Transverse colon (tissue), 4 donors: Measurements from ENCODE around the gene USP46. TPM values are rescaled to one million over a fixed set of nuclear protein-coding genes. Genes with fewer than 3 reads are reported as not detected.

Experiments used
- DNase-seq: peaks from one replicate; pipeline ENCODE4 v3.0.0-alpha.2; 2019
- H3K27ac ChIP-seq, 4 donors: fragments of 200-600 bp; sonication (generic); 2 replicates each; pipeline ENCODE4 v1.5.1; 2016 to 2018; ENCODE audit warnings: inconsistent platforms in 4 of 4
- H3K27me3 ChIP-seq: fragments of 200-600 bp; sonication (generic); 2 replicates; pipeline ENCODE4 v1.5.1; 2017; ENCODE audit warnings: inconsistent platforms
- H3K36me3 ChIP-seq, 4 donors: fragments of 200-600 bp; sonication (generic); 2 replicates each; pipeline ENCODE4 v1.5.1; 2017 to 2019; ENCODE audit warnings: inconsistent platforms in 4 of 4
- H3K4me1 ChIP-seq, 4 donors: fragments of 200-600 bp; sonication (generic); 2 replicates each; pipeline ENCODE4 v1.5.1; 2017 to 2020; ENCODE audit warnings: inconsistent platforms in 4 of 4
- H3K4me3 ChIP-seq, 4 donors: fragments of 200-600 bp; sonication (generic); 1 replicate in 1 of 4; 2 replicates in 3 of 4; pipeline versions ENCODE4 v1.5.1 to v1.6.1; 2017 to 2019; ENCODE audit warnings: inconsistent platforms in 4 of 4
- H3K9me3 ChIP-seq, 2 donors: fragments of 200-600 bp; sonication (generic); 2 replicates each; pipeline ENCODE4 v1.5.1; 2017 to 2019; ENCODE audit warnings: inconsistent platforms in 2 of 2
- EP300 ChIP-seq: sonication (generic); formaldehyde crosslinking; IDR thresholded peaks from one replicate; pipeline ENCODE4 v1.6.1; 2017; ENCODE audit warnings: antibody characterized with exemption, low read depth
- POLR2A ChIP-seq: fragments of 450-650 bp; IDR thresholded peaks from one replicate; pipeline ENCODE4 v1.6.1; 2016; ENCODE audit warnings: antibody characterized with exemption, mild to moderate bottlenecking, moderate library complexity
- POLR2AphosphoS5 ChIP-seq, 3 donors: sonication (generic); formaldehyde crosslinking; IDR thresholded peaks; one replicate each; pipeline ENCODE4 v1.6.1; 2016; ENCODE audit warnings: antibody characterized with exemption in 3 of 3
- WGBS, 2 donors: methylation state at CpG; one replicate each; pipeline ENCODE4 v1.1.5; 2018; ENCODE audit warnings: low coverage in 1 of 2; 5-methylcytosine and 5-hydroxymethylcytosine counted together
- in situ Hi-C, 4 donors: fragments of 200-750 bp; cut with MboI; loops; one replicate each; pipeline versions ENCODE4 v1.15.0 to v1.15.1; 2017; ENCODE audit warnings: low sequenced_read_pairs in 3 of 4, low pct_ligation_motif_present in 1 of 4, low pct_unique_long_range_greater_than_20kb in 1 of 4
- intact Hi-C: fragments of 100-400 bp; cut with DNase I; formaldehyde crosslinking; loops from one replicate; pipeline ENCODE4 v1.15.1; 2023; ENCODE audit warnings: low total_unique reads
- total RNA-seq, 4 donors: library from RNA; depleted of rRNA; stranded (reverse); fragments of >200 nt; gene quantifications; one replicate each; pipeline ENCODE4 v1.1.0, GENCODE V29; 2016
- TF ChIP-seq, protein P1 (sequence below), 5 experiments: fragments of 200-600 bp in 3 of 5; fragments of 450-650 bp in 2 of 5; sonication (generic) in 3 of 5; IDR thresholded peaks; 1 replicate in 2 of 5; 2 replicates in 3 of 5; pipeline ENCODE4 v1.5.1; 2016 to 2017; ENCODE audit warnings: antibody characterized with exemption in 5 of 5, inconsistent platforms in 3 of 5, mild to moderate bottlenecking in 2 of 5, moderate library complexity in 1 of 5

USP46 gene
- total RNA-seq, 4 donors from 2014 or later = 6.0 to 7.6 (median 6.8) TPM

DNA sequence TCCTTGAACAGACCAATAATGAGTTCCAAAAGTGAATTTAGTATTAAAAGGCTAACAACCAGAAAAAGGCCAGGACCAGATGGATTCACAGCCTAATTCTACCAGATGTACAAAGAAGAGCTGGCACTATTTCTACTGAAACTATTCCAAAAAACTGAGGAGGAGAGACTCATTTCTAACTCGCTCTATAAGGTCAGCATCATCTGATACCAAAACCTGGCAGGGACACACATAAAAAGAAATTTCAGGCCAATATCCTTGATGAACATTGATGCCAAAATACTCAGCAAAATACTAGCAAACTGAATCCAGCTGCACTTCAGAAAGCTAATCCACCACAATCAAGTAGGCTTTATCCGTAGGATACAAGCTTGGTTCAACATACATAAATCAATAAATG is 35.8 kb upstream of the USP46 start:
- Histone ChIP-seq H3K4me3 (no peak overlapping the region), H3K27me3 (no peaks in the 10 kb centered on the region), H3K27ac (no peak overlapping the region), H3K9me3 (peaks cover 11% of the 10 kb centered on the region in 2 donors), H3K36me3 (no peaks in the 10 kb centered on the region), H3K4me1 (peaks cover 0 to 4% (median 0%) of the 10 kb centered on the region in 4 donors)
- in situ Hi-C loops = no loop called here
- 71 to 81% methylated on average over 1 to 2 of the region's 2 CpGs for WGBS, 2 donors
- intact Hi-C loops = no loop called here
- no peak for DNase-seq
- TF ChIP-seq, protein P1, sequence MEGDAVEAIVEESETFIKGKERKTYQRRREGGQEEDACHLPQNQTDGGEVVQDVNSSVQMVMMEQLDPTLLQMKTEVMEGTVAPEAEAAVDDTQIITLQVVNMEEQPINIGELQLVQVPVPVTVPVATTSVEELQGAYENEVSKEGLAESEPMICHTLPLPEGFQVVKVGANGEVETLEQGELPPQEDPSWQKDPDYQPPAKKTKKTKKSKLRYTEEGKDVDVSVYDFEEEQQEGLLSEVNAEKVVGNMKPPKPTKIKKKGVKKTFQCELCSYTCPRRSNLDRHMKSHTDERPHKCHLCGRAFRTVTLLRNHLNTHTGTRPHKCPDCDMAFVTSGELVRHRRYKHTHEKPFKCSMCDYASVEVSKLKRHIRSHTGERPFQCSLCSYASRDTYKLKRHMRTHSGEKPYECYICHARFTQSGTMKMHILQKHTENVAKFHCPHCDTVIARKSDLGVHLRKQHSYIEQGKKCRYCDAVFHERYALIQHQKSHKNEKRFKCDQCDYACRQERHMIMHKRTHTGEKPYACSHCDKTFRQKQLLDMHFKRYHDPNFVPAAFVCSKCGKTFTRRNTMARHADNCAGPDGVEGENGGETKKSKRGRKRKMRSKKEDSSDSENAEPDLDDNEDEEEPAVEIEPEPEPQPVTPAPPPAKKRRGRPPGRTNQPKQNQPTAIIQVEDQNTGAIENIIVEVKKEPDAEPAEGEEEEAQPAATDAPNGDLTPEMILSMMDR (IDR thresholded peaks at IDR 0.05) = no peak
- TF ChIP-seq POLR2AphosphoS5 (IDR thresholded peaks at IDR 0.05) (no peak), POLR2A (no peak), EP300 (no peak)

GRCh38 chr4:52693492-52693891 is 34.4 kb upstream of the USP46 start:
- H3K36me3 ChIP-seq = no peaks in the 10 kb centered on the region
- no peak for DNase-seq
- no peak overlapping the region for H3K27ac ChIP-seq
- no peak overlapping the region for H3K4me3 ChIP-seq
- H3K4me1 ChIP-seq = peaks cover 0 to 4% (median 0%) of the 10 kb centered on the region in 4 donors
- in situ Hi-C loops (no loop called here), intact Hi-C loops (no loop called here)
- TF ChIP-seq, protein P1 (IDR thresholded peaks at IDR 0.05) = no peak
- TF ChIP-seq EP300 (no peak), POLR2AphosphoS5 (IDR thresholded peaks at IDR 0.05) (no peak), POLR2A (no peak)
- peaks cover 11% of the 10 kb centered on the region in 2 donors for H3K9me3 ChIP-seq
- H3K27me3 ChIP-seq = no peaks in the 10 kb centered on the region

GRCh38 chr4:52689096-52689495 is 30.0 kb upstream of the USP46 start:
- no peak overlapping the region for H3K27ac ChIP-seq
- TF ChIP-seq POLR2A = no peak
- TF ChIP-seq EP300 = no peak
- TF ChIP-seq, protein P1 (IDR thresholded peaks at IDR 0.05) = no peak
- TF ChIP-seq POLR2AphosphoS5 (IDR thresholded peaks at IDR 0.05) = no peak
- no peak overlapping the region for H3K4me3 ChIP-seq
- intact Hi-C loops (no loop called here), in situ Hi-C loops (no loop called here)
- no peak for DNase-seq
- H3K36me3 ChIP-seq = no peaks in the 10 kb centered on the region
- no peaks in the 10 kb centered on the region for H3K4me1 ChIP-seq
- H3K9me3 ChIP-seq = peaks cover 6 to 11% of the 10 kb centered on the region in 2 donors
- H3K27me3 ChIP-seq = no peaks in the 10 kb centered on the region

- H3K27me3 ChIP-seq = no peaks in the 10 kb centered on the region
- no peak overlapping the region for H3K27ac ChIP-seq
- H3K36me3 ChIP-seq = no peaks in the 10 kb centered on the region
- H3K4me3 ChIP-seq = no peak overlapping the region
- no peaks in the 10 kb centered on the region for H3K9me3 ChIP-seq
- no peaks in the 10 kb centered on the region for H3K4me1 ChIP-seq
- intact Hi-C loops = no loop called here
- no peak for DNase-seq
- in situ Hi-C loops = no loop called here
- WGBS, 2 donors = 92 to 93% methylated on average over 3 of the region's 3 CpGs
- TF ChIP-seq POLR2A (no peak), EP300 (no peak), POLR2AphosphoS5 (IDR thresholded peaks at IDR 0.05) (no peak)
- TF ChIP-seq, protein P1 (IDR thresholded peaks at IDR 0.05) = no peak
Measured at GRCh38 chr4:52687696-52688095, 28.6 kb upstream of the USP46 start.
